LHCN-M2 (cell line): Measurements from ENCODE around the gene PRR5L. TPM values are rescaled to one million over a fixed set of nuclear protein-coding genes. Genes with fewer than 3 reads are reported as not detected.
"Not testable (repeated sequence)": the region's sequence is repeated elsewhere in the genome, so short reads cannot be mapped to it uniquely, and the experiment has no call there.

Source experiments
- DNase-seq: peaks from one replicate; pipeline ENCODE4 v3.0.0-alpha.2; 2012; ENCODE audit warnings: low read depth
- total RNA-seq: library from RNA; depleted of rRNA; stranded (reverse); fragments of >200 nt; gene quantifications from 2 replicates; pipeline ENCODE4 v1.2.3, GENCODE V29; 2014

PRR5L gene
- total RNA-seq, 1 experiment from 2014 or later: 19.3 TPM

DNA sequence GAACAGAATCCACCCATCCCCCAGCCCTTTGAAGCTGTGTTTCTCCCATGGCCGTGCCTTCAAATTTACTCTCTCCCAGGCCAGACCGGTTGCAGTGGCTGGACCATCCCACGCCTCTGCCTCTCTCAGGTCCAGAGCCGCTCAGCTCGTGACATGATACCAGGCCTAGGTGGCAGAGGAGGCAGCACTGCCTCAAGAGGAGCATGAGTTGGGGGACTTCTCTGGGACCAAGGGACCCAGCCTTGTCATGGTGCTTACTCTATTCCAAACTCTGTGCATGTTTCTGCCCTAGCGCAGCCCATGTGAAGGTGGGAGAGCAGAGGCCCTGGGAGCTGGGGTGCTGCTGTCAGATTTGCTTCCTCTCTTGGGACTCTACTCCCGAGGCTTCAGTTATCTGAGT, 163.0 kb downstream of the PRR5L start:
- DNase-seq: no peak

DNA sequence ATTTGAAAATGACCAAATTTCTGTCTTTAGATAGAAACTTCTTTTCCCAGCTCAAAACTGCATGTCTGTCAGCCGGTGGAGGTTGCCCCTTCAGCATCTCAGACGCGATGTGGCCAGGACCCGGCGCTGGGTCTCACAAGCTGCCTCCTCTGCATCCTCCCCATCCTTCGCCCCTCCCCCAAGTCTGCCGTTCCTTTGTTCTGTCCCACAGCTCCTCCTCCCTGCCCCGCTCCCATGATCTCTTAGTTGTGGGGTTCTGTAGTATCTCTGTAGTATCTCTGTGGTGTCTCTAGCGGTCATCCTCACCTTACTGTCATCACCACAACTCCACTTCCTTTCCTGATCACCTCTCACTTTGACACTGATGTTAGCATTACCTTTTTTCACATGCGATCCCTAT, 164.1 kb downstream of the PRR5L start:
- DNase-seq: no peak

DNA sequence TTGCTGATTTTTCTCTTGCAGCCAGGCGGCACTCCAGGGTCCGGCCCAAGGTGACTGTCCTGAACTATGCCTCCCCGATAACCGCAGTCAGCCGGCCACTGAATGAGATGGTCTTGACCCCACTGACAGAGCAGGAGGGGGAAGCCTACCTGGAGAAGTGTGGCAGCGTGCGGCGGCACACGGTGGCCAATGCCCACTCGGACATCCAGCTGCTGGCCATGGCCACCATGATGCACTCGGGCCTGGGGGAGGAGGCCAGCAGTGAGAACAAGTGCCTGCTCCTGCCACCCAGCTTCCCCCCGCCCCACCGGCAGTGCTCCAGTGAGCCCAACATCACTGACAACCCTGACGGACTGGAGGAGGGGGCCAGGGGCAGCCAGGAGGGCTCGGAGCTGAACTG, 166.2 kb downstream of the PRR5L start:
- DNase-seq: no peak

DNA sequence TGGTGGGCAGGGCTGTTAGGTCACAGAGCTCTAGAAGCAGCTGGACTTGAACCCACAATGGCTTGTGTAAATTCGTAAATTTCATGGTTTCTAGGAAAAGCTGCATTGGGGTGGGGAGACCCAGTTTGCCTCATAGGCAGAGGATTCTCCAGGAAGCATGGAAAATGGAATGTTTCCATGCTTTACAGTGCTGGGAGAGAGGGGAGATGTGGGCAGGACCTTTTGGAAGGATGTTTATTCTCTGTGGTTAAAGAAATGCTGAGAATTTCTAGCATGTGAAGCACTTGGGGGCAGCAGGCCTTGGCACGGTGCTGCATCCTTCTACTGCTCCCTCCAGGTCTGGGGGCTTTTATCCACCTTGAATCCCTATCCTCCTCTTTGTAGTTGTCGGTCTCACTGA, 167.7 kb downstream of the PRR5L start:
- peak; percentile 31 for DNase-seq

DNA sequence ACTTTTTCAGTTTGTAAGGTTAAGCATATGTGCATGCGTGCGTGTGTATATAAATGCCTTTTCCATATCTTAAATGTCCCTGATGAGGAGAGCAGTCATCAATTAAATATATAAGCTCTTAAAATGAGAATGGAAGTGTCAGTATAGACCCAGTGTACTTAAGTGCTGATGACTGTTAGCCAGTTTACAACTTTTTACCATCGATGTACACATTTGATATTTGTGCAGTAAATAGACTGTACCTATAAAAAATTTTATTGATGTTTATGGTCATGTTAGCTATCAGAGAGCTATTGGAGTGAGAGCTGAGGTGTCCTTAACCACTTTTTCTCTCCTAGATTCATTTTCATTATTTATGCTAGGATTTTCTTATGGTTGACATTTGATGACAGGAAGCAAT, 168.6 kb downstream of the PRR5L start:
- no peak for DNase-seq

DNA sequence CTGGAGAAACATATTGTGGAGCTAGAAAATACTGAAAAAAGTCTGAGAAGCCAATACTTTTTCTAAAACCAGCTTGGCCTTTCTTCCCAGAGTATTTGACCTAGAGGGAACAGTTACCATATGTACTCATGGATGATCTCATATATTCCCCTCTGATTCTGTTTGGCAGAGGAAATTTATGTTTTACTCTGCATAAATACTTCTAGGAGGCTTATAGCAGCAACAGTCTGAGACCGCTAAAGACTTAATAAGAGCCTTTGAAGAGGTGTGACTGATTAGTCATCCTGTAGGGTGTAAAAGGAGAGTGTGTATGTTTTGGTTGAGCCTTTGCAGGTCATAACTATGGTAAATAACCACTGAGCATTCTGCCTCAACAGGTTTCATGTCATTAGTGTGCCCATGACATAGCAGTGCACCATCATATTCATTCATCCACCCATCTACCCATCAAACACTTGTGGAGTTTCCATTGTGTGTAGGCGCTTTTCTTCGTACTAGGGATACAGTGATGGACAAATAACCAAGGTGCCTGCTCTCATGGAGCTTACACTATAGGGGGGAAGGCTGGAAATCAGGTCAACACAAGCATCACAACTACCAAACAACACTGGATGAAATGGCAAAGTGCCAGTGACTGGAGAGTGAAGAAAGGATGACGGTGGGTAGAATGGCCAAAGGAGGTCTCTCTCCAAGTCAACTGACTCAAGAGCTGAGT, 169.5 kb downstream of the PRR5L start:
- no peak for DNase-seq

DNA sequence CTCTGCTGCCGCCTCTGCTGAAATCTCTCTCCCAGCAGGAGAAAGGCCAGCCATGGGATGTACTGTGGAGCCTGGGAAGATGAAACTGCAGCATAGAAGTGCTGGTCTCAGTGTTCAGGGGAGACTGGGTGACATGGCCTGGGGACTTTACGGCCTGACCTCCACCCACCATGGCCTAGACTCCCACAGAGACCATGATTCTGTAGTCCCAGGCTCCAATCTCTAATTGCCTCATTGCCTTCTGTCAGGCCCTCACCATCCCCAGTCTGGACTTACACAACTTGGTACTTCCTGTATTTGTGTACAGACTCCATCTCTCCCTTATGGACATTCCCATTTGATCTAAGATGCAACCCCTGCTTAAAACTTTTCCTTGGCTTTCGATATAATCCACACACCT, 170.9 kb downstream of the PRR5L start:
- no peak for DNase-seq

DNA sequence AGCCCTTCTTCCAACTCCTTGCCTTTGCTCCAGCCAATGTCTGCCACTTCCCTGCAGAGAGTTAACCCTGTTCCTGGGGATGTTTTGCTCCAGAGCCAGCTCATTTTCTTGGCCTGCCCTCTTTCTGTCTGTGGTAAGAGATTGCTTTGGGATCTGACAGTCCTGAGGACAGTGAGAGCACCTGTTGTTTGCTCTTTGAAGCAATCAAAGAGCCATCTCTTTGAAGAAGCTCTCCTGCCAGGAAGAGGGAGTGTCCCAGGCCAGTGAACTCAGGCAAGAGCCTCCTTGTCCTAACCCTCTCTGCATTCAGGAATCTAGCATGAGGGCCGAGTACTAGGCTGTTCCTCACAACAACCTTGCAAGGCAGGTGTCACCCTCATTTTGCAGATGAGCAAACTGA, 171.8 kb downstream of the PRR5L start:
- DNase-seq: peak; percentile 55

DNA sequence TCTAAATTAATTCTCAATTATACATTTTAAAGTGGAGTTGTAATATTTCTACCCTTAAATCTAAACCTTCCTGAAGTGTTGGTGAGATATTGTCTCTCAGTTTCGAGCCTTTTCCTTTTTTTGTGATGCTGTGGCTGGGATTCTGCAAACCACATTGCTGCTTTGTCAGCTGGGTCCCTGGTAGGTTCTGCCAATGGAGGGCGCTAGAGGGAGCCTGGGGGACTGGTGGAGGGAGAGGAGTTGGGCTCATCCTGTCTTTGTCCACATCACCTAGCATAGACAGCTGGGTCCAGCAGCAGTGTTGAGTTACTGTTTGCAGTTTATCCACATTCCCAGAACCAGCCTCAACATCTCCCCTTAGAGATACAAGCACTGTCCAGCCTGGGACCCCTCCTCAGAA, 173.0 kb downstream of the PRR5L start:
- DNase-seq: peak; percentile 65

DNA sequence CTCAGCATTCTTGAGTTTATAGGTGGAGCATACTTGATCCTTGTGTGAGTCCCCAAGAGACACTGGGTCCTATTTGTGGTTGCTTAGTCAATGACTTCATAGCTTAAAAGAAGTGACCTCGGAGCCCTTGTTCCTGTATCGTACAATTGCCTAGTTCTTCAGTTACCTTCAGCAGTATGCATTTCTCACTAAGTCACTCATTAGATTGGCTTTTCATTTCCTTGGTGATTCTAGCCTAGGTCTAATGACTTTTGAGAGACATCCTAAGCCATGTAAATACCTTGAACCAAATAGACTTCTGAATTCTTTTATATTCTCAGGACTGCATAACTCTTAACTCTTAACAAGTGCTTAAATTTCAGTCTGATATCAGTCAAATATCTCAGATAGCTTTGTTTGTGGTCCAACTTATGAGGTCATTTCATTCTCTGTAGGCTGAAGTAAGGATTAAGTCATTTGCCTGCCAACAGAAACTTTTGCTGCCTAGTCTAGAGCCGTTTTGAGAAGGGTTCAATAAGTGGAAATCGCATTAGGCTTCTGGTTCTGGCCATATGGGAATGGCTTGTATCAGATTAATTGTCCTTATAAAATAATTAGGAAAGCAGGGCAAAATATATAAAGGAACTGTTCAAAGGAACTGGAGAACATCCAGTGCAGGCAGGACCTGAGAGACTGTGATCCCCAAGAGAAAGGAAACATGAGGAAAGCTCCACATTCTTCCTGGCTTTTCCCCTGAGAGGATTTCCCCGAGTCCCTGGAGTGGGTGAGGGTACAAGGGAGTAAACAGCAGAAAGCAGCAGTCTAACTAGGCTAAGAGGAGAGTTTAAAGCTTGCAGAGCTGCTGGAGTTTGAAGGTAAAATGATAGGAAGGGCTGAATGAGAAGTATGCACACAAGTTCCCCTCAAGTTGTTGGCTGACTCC, 174.1 kb downstream of the PRR5L start:
- peak; percentile 80 for DNase-seq

DNA sequence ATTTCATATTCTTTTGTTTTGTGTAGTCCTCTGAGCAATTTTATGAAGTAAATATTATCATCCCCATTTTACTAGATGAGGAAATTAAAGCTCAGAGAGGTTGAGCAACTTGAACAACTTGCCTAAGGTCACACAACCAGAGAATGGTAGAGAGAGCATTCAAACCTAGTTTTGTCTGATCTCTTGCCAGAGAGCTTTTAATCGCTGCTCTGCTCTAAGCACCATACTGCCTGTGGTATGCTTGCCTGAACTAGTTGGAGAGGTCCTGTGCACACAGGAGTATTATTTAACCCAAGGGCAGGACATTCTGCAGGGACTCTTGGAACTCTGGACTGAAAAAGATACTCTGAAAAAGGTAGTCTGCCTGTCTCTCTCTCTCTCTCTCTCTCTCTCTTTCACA, 175.5 kb downstream of the PRR5L start:
- DNase-seq: no peak

DNA sequence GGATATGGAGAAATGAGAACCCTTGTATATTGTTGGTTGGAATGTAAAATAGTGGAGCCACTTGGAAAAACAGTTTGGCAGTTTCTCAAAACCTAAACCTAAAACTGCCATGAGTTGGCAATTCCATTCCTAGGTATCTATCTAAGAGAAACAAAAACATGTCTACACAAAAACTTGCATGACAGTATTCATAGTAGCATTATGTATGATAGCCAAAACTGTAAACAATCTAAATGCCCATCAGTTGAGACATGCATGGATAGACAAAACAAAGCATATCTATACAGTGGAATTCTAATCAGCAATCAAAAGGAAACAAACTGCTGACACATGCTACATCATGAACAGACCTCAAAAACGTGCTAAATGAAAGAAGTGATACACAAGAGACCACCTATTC, 179.1 kb downstream of the PRR5L start:
- no peak for DNase-seq

DNA sequence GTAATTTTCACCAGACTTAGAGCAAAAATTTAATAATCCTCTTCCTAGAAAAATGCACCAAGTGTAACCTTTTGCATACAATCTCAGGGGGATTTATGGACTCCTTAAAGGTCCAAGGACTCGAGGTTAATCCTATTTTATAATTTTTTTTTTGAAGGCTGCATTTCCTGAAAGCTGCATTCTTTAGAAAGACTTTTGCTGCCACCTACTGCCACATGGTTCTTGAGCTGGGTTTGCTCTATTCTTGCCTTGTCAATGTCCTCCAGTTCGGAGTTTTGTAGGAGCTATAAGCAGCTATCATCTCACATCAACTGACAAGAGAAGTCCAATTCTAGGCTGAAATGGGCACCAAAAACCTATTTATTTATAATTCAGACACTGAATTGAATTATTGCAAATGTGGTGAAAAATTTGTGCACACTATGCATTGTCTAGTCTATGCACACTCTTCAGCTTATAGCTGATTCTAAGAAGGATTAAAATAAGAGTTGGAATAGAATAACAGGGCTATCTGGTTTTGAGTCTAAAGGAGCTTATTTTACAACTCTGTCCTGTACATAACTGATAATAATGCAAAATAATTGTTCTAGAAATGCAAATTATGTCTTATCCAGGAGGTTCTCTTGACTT, 182.7 kb downstream of the PRR5L start:
- peak; percentile 51 for DNase-seq

DNA sequence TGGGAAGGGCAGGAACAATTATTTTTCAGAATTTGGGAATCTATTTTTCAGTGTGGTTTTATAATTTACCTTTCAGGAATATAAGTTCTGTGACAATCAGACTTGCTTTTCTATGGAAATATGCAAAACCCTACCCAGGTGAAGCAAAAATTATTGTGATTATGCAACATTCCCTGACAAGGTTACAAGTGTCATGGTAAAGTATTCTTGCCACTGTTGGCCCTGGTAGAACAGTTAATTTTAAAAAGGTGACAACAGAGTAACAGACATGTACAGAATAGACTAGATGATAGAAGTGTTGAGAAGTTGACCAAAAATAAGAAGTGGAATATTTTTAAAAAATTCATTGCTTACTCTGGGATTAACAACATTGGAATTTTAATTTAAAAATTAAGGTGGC, 184.7 kb downstream of the PRR5L start:
- DNase-seq: no peak

DNA sequence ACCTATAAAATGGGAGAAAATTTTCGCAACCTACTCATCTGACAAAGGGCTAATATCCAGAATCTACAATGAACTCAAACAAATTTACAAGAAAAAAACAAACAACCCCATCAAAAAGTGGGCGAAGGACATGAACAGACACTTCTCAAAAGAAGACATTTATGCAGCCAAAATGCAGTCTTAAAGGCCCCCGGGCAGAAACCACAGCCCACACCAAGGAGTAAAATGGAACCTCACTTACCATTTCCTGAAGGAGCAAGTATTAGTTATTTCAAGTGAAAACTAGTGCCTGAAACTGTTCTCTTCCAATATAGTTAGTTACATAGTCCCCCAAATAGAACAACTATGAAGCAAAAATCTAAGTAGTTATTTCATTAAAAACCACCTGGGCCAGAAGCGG, 187.0 kb downstream of the PRR5L start:
- DNase-seq: not testable (repeated sequence)

DNA sequence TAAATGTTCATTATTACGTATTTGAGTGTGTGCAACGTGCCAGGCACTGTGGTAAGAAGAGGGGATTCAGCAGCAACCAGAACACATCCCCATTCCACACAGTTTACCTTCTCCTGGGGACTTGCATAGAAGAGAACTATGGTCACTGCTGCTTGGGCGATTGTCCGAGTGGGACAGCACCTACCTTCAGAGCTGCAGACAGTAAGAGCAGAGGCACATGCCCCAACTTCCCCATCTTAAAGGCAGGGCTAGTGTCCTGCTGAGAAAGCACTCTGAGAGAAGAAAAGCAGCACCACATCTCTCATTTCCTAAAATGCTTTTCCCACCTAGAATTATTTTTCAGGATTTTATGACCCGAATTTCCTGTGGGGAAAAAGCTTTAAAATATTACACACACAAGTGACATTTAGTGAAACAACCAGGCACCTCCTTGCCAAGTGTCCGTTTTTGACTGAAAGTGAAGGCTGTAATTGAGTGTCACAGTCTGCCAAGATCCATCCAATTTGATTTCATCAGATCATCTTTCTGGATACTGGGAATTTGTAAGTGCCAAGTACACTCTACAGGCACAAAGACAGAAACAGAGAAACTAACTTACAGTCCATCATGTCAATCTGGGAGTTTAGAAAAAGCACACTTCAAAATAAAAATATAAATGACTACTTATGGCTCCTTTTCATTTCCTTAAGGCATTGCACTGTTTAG, 189.4 kb downstream of the PRR5L start:
- no peak for DNase-seq

DNA sequence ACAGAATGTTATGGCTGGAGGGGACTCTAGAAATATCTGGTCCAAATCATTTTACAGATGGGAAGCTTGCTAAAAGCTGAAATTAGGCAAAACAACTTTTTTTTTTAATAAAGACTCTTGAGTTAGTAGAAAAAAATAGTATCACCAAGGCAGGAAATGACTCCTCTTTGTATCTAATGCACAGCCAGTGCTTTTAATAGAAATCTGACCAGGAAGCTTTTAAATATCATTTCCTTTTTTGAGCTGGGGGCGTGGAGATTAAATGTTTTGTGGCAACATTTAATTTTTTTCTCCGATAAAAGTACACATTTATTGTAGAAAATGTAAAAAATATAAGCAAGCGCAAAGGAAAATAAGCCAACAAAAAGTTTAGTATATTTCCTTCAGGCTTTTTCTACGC, 191.5 kb downstream of the PRR5L start:
- no peak for DNase-seq

DNA sequence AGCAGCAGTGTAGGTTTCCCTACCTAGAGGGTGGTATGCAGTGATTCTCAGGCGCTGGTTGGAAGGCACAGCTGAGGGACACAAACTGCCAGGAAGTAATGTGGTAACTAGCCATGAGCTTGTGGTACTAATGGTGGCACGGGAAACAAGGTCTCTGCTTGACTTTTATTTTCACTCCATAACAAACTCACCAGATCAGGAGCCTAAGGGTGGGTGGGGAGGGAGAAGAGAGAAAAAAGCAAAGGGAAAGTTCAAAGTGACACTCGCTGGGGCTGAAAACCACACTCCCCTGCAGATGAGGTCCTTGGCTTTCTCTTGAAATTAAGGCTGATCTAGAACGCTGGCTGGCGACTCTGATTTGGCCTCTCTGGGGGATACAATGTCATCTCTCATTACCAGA, 192.0 kb downstream of the PRR5L start:
- DNase-seq: no peak

DNA sequence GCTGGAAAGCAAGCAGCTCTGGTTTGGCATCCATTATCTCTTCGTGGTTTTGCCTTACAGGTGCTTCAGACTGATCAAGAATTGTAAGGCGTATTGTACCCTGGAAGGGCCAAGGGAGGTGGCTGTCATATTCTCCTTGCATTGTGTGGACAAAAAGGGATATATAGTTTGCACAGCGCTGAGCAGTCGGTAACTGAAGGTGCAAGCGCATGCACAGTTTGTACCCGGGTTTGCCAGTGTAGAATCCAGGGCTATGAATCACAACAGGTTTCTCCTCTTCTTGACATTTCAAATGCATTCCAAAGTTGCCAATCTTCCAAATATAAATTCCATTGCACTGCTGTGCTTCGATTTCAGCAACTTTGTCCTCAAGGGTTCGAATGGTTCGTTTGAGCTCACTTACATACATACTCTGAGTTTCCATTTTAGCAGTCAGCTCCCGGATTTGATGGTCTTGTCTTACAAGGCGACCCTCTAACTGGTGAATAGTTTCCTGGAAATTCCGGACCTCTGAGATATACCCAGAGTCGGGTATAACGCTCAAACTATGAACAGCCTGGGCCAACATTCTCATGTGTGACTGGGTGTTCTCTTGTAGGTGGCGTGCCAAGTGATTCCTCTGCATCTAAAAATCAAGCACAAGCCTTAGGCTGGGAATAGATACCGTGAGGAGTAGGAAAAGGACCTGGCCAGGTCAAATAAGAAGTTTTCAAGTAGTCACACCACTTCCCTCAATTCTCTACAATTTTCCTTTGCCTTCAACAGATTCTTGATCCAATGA, 194.1 kb downstream of the PRR5L start:
- no peak for DNase-seq

DNA sequence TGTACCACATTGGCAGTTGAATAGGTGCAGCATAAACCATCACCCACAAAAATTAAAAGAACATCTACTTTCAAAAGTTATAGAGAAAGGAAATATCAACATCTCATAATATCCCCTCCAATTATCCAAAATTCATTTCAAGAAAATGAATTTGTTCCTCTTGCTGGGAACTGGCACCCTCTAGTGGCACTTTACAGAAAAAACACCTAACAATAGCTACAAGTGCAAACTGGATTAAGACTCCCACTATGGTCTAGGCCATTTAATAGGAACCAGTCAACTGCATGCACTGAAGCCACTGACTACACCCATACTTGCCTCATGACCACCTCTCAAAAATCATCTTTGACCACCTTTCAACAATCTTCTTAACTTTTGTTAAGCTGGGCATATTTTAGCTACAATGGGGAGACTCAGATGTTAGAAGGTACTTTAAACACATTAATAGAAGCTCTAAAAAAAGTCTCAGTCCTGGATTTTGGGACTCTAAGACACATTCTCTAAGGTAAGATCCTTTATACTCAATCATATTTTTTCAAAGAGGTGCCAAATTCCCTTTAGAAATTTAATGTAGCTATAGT, 196.7 kb downstream of the PRR5L start:
- peak; percentile 41 for DNase-seq

DNA sequence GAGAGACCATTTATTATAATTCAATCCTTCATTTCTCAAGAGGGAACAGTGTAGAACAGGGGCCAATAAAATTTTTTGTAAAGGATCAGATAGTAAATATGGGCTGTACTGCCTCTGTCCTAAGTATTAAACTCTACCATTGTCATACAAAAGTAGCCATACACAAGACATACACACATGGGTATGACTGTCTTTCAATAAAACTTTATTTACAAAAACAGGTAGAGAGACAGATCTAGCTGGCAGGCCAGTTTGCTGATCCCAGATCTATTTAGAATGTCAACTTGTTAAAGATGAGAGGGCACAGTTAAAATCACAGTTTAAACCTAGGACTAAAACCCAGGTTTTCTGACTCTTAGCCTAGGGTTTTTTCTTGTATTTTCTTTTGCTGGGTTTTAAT, 197.2 kb downstream of the PRR5L start:
- no peak for DNase-seq
